IPS-15b (cell line): ENCODE measurements around the gene MFSD11.
"Not testable (repeated sequence)": the region's sequence is repeated elsewhere in the genome, so short reads cannot be mapped to it uniquely, and the experiment has no call there.

Experiments used
- H3K27me3 ChIP-seq: one replicate; pipeline ENCODE4 v1.6.1; 2013; ENCODE audit warnings: low read length; ENCODE audit not compliant: control insufficient read depth, insufficient read depth
- H3K36me3 ChIP-seq: one replicate; pipeline ENCODE4 v1.6.1; 2013; ENCODE audit warnings: low read length; ENCODE audit not compliant: control insufficient read depth, insufficient read depth
- H3K4me1 ChIP-seq: one replicate; pipeline ENCODE4 v1.6.1; 2013; ENCODE audit warnings: mild to moderate bottlenecking, low read length; ENCODE audit not compliant: control insufficient read depth, insufficient read depth
- H3K4me3 ChIP-seq: one replicate; pipeline ENCODE4 v1.5.1; 2013; ENCODE audit warnings: low read depth, low read length
- H3K9ac ChIP-seq: one replicate; pipeline ENCODE4 v1.6.1; 2013; ENCODE audit warnings: low read depth, mild to moderate bottlenecking, low read length
- H3K9me3 ChIP-seq: one replicate; pipeline ENCODE4 v1.6.1; 2013; ENCODE audit warnings: mild to moderate bottlenecking, low read length; ENCODE audit not compliant: control insufficient read depth, insufficient read depth

The MFSD11 gene

DNA sequence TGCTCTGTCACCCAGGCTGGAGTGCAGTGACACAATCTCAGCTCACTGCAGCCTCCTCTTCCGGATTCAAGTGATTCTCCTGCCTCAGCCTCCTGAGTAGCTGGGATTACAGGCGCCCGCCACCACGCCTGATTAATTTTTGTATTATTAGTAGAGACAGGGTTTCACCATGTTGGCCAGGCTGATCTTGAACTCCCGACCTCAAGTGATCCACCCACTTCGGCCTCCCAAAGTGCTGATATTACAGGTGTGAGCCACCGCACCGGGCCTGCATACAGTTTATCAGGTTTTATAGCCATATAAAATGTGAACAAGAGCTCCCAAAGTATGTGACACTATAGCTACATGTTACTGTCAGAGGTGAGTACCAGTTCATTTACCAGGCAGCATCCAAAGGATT, 14.9 kb upstream of the MFSD11 start:
- H3K4me1 ChIP-seq, H3K9me3 ChIP-seq, H3K4me3 ChIP-seq, H3K27me3 ChIP-seq, H3K9ac ChIP-seq: not testable (repeated sequence)
- H3K36me3 ChIP-seq, result peaks cover 36% of the 10 kb centered on the region

DNA sequence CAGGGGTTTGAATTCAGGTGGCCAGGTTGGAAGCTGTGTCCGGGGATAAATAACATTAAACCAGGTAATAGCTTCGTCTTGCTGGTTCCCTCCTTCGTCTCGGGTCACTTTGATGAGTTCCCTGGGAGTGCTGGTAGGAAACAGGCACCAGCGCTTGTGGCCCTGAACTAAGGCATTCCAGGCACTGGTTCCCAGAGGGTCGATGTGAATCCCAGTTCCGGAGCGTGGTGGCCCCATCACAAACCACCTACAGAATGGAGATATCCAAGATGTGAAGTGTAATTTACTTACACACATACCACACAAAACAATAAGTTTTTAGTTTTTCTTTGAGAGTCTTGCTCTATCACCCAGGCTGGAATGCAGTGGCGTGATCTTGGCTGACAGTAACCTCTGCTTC, 14.1 kb upstream of the MFSD11 start:
- H3K4me3 ChIP-seq, result no peak overlapping the region
- H3K9me3 ChIP-seq, result no peaks in the 10 kb centered on the region
- peaks cover 4% of the 10 kb centered on the region for H3K4me1 ChIP-seq
- no peak overlapping the region for H3K9ac ChIP-seq
- H3K27me3 ChIP-seq, result no peaks in the 10 kb centered on the region
- peaks cover 31% of the 10 kb centered on the region for H3K36me3 ChIP-seq

DNA sequence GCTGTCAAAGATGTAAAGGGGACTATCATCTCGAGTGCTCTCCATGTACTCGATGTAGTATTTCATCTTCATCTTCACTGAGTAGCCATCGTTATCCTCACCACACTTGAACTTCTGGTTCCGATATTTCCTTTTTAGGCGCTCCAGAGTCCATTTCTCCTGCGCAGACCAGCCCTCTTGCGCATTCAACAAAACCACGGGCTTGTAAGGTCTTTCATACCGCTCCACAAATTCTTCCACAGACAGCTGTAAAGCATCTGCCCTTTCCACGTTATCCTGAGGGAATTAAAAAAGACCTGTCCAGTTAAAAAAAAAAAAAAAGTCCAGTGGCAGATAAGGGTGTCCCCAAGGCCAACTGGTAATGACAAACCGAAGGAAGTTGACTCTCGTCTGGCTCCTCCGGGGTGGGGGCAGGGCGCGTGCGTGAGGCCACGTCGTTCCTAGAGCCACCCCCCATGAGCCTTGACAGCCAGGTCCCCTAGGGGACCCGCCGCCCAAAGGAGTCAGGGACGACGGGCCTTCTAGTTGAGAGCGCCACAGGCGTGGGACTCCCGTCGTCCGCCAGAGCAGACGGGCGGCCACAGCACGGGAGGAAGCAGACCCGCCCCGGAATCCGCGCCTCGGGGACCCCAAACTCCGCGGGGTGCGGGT, 12.2 kb upstream of the MFSD11 start:
- Histone ChIP-seq H3K4me3 (peak overlapping the region; percentile 78), H3K36me3 (peaks cover 24% of the 10 kb centered on the region), H3K27me3 (no peaks in the 10 kb centered on the region), H3K9me3 (no peaks in the 10 kb centered on the region), H3K9ac (peak overlapping the region; percentile 32), H3K4me1 (peaks cover 4% of the 10 kb centered on the region)

DNA sequence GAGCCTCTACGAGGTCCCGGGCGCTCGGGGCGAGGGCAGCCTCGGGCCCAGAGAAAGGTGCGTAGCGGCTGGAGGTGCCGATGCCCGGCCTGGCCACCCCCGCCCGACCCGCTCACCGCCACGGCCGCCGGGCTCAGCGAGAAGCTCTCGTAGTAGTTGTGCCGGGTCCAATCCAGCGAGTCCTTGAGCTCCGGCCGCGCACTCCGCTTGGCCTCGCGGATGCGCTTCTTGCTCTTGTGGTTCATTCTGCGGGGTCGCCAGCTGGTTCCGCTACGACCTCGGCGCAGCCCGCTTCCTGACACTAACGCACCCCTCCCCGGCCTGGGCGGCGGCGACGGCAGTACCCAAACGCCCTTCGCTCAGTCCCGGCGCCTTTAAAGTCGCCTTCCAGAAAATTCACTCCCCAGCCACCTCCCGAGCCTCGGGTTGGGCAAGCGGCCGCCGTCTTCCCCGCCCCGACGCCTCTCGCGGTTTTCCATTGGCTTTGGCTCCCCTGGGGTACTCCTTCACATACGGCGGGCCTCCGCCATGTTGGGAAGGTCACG, 11.6 kb upstream of the MFSD11 start, which contains the start of gene JMJD6:
Gene JMJD6, minus strand, starts transcription at position 376 of the 545 bp plus-strand sequence. Its CDS starts 131 bp downstream, at position 245.
- Histone ChIP-seq H3K36me3 (peaks cover 18% of the 10 kb centered on the region), H3K4me3 (peak within 1 kb of the TSS; percentile 89), H3K27me3 (no peaks in the 10 kb centered on the region), H3K9me3 (no peaks in the 10 kb centered on the region), H3K4me1 (peaks cover 4% of the 10 kb centered on the region), H3K9ac (peak within 1 kb of the TSS; percentile 81)

DNA sequence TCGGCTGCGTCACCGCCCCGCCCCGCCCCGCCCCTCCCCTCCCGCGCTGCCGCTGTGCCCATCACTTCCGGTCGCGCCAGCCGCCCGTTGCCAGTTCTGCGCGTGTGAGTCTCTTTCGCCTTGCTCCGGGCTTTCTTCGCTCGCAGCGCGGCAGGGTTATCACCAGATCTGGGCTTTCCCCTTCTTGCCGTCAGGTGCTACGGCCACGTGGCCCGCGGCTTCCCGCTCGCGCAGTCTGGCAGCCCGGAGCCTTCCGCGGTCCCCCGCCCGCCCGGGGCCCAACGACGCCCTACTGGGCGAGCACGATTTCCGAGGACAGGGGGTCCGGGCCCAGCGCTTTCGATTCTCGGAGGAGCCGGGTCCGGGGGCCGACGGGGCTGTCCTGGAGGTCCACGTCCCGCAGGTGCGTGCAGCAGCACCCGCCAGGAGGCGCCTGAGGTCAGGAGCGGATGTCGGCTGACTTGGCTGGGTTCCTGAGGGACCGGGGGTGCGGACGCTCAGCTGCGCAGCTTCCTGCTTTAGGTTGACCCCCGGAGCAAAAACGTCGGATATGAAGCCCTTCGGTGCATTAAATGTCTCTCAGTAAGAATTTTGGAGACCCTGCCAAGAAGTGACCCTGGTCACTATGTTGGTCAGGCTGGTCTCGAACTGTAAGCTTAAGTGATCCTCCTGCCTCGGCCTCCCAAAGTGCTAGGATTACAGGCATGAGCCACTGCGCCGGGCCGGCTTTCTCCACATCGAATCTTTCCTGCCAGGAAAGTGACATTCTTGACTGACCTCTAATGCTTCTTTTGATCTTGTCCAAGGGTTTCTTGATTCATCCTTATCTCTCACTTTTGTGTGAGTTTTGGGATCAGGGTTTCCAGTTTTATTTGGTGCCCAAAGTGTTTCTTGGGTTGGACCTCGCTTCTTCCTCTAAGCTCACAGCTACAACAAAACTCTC, 10.9 kb upstream of the MFSD11 start, which contains the start of gene METTL23:
Gene METTL23, plus strand, starts transcription at position 64 of the 943 bp plus-strand sequence. CDS start 2,872 bp downstream, outside the sequence.
- Histone ChIP-seq H3K9me3 (no peaks in the 10 kb centered on the region), H3K4me3 (peak within 1 kb of the TSS; percentile 89), H3K27me3 (no peaks in the 10 kb centered on the region), H3K36me3 (peaks cover 11% of the 10 kb centered on the region), H3K4me1 (peaks cover 4% of the 10 kb centered on the region), H3K9ac (peak within 1 kb of the TSS; percentile 81)

DNA sequence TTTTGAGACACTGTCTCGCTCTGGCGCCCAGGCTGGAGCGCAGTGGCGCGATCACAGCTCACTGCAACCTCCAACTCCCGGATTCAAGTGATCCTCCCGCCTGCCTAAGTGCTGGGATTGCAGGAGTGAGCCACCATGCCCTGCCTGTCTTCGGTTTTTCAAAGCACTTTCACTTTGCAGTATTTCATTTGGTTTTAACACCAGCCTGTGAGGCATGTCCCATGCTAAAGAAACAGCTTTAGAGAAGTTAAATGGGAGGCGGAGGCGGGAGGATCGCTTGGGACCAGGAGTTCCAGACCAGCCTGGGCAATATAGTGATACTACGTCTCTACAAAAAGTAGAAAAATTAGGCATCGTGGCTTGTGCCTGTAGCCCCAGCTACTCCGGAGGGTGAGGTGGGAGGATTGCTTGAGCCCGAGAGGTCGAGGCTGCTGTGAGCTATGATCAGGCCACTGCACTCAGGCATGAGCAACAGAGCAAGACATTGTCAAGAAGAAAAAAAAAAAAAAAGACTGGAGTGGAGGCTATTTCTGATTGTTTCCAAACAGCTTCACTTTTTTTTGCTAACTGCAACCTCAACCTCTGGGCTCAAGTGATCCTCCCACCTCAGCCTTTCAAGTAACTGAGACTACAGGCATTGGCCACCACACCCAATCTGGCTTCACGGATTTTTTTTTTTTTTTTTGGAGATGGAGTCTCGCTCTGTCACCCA, 10.0 kb upstream of the MFSD11 start:
- Histone ChIP-seq H3K27me3 (no peaks in the 10 kb centered on the region), H3K4me1 (peaks cover 4% of the 10 kb centered on the region), H3K4me3 (peak overlapping the region; percentile 89), H3K9ac (no peak overlapping the region), H3K36me3 (peaks cover 7% of the 10 kb centered on the region), H3K9me3 (no peaks in the 10 kb centered on the region)

DNA sequence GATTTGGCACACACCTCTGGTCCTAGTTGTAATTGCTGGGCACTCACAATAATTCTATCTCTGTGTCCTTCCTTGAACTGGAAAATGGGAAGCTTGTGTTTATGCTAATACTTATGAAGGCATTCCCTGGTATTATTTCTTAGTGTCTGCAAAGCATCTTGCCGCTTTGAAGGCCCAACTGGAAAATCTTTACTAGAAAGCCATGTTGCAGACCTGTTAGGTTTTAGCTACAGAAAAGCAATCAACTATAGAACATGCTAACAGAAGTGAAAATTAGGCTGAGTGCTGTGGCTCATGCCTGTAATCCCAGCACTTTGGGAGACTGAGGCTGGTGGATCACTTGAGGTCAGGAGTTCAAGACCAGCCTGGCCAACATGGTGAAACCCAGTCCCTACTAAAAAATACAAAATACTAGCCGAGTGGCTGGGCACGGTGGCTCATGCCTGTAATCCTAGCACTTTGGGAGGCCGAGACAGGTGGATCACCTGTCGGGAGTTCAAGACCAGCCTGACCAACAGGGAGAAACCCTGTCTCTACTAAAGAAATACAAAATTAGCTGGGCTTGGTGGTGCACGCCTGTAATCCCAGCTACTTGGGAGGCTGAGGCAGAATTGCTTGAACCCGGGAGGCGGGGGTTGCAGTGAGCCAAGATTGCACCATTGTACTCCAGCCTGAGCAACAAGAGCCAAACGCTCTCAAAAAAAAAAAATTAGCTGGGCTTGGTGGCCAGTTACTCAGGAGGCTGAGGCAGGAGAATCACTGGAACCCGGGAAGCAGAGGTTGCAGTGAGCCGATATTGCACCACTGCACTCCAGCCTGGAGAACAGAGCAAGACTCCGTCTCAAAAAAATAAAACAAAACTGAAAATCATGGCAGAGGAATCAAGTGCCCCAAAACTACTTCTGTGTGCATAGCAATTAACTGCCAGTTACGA, 5.9 kb upstream of the MFSD11 start:
- not testable (repeated sequence) for H3K9me3 ChIP-seq, H3K4me3 ChIP-seq, H3K4me1 ChIP-seq, H3K27me3 ChIP-seq, H3K9ac ChIP-seq
- H3K36me3 ChIP-seq, result peaks cover 33% of the 10 kb centered on the region

DNA sequence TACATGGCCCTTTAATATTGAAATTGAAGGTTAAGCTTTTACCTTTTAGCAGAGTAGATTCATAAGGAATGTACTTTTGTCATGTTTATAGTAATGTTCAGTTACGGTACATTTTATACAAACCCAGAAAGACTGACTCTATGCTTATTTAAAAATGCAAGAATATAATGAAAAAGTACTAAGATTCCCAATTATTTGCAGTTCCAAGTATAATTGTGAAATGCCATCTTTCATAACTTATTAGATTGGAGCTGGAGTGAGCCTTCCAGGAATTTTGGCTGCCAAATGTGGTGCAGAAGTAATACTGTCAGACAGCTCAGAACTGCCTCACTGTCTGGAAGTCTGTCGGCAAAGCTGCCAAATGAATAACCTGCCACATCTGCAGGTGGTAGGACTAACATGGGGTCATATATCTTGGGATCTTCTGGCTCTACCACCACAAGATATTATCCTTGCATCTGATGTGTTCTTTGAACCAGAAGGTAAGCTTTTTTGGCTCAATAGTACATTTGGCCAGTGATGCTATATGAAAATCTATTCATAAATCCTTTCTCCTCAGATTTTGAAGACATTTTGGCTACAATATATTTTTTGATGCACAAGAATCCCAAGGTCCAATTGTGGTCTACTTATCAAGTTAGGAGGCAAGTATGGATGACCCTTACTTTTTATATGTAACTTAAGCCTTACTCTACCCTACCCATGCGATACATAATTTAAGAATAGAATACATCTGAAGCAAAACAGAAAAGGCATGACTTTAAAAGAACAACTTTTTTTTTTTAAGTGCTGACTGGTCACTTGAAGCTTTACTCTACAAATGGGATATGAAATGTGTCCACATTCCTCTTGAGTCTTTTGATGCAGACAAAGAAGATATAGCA, 4.9 kb upstream of the MFSD11 start:
- H3K27me3 ChIP-seq, result no peaks in the 10 kb centered on the region
- no peak overlapping the region for H3K4me3 ChIP-seq
- peaks cover 6% of the 10 kb centered on the region for H3K4me1 ChIP-seq
- peaks cover 33% of the 10 kb centered on the region for H3K36me3 ChIP-seq
- H3K9me3 ChIP-seq, result no peaks in the 10 kb centered on the region
- H3K9ac ChIP-seq, result no peak overlapping the region

DNA sequence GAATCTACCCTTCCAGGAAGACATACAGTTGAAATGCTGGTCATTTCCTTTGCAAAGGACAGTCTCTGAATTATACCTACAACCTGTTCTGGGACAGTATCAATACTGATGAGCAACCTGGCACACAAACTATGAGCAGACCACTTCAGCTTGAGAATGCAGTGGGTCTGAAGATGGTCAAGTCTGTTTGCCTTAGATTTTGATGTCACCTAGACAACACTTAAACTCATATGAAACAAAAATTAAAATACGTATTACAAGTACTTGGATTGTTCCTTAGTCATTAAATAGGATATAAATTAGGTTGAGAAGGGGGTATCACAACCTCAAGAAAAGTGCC, 4.3 kb upstream of the MFSD11 start:
- no peaks in the 10 kb centered on the region for H3K27me3 ChIP-seq
- H3K36me3 ChIP-seq, result peaks cover 33% of the 10 kb centered on the region
- no peak overlapping the region for H3K9ac ChIP-seq
- H3K4me3 ChIP-seq, result no peak overlapping the region
- no peaks in the 10 kb centered on the region for H3K9me3 ChIP-seq
- H3K4me1 ChIP-seq, result peaks cover 8% of the 10 kb centered on the region
